ENCODE measurements around the gene FAM13A. TPM values are rescaled to one million over a fixed set of nuclear protein-coding genes. Genes with fewer than 3 reads are reported as not detected.
"Not testable (repeated sequence)": the region's sequence is repeated elsewhere in the genome, so short reads cannot be mapped to it uniquely, and the experiment has no call there.

The FAM13A gene
- total and polyA plus RNA-seq, 2 donors (not counting 3 experiments of a cell fraction or from before 2014, with no cell fraction given) = 3.3 to 10.5 TPM

DNA sequence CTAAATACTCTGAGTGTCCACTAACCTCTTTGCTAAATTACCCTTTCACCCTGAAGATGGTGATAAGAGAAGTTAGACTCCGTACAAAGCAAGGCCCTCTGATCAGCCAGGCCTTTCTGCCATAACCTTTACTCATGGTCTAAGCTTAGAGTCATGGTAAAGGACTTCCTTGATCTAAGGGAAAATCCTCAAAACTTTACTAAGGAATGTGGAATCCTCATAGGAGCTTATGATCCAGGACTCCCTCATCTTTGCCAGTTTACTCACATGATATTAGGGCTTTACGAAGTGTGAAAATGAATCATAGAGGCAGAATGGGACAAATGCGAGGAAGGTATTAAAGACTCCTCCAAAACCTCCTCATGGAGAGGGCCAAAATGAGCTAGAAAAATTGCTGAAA is 7.9 kb upstream of the FAM13A start:
- Histone ChIP-seq H3K79me2 (ENCODE audit: control insufficient read depth, insufficient read depth, low read length) (no peaks in the 10 kb centered on the region), H3K4me2 (ENCODE audit: insufficient read depth, low read length) (no peak overlapping the region), H3K9me1 (replicated peaks; ENCODE audit: control insufficient read depth, extremely low read depth, insufficient read depth, low read length) (no peaks in the 10 kb centered on the region), H3K36me3 (ENCODE audit: control insufficient read depth in 2 of 2, extremely low read depth in 1 of 2, insufficient read depth in 2 of 2, low read length in 2 of 2) (no peaks in the 10 kb centered on the region), H3K9me3 (replicated peaks; ENCODE audit: control insufficient read depth, insufficient read depth, low read length) (no peaks in the 10 kb centered on the region), H3K27ac (ENCODE audit: insufficient read depth, low read depth, low read length) (no peak overlapping the region), H2AFZ (ENCODE audit: low read depth, low read length) (no peak overlapping the region), H3K4me3 (replicated peaks in 1 of 3; ENCODE audit: insufficient read depth in 1 of 3, low read depth in 1 of 3, low read length in 3 of 3) (no peak overlapping the region), H3K27me3 (ENCODE audit: control insufficient read depth in 2 of 2, insufficient read depth in 2 of 2, low read length in 2 of 2) (peaks cover 0 to 1% of the 10 kb centered on the region in 2 experiments), H3K9ac (replicated peaks; ENCODE audit: extremely low read depth, insufficient read depth, low read length) (no peak overlapping the region), H4K20me1 (replicated peaks; ENCODE audit: control insufficient read depth, extremely low read depth, insufficient read depth, low read length) (no peaks in the 10 kb centered on the region), H3K4me1 (ENCODE audit: control insufficient read depth, extremely low read depth, insufficient read depth, low read length) (no peaks in the 10 kb centered on the region)
- no TSS peak for BruUV-seq (replicated peaks)
- CTCF ChIA-PET = interaction anchor here (1.2 kb wide), 1 partner anchor 9 kb away, joined by 3 read pairs; no protein-coding TSS in a partner anchor
- intact Hi-C loops (cut with micrococcal nuclease) = no loop called here
- dilution Hi-C loops (cut with MboI; ENCODE audit: extremely low pct_ligation_motif_present, low sequenced_read_pairs) = no loop called here
- POLR2A ChIA-PET = no interaction called here
- TF ChIP-seq JUN (IDR thresholded peaks at IDR 0.05; ENCODE audit: borderline replicate concordance, insufficient read depth, insufficient read length, low read depth) = no peak
- TF ChIP-seq, protein P1, sequence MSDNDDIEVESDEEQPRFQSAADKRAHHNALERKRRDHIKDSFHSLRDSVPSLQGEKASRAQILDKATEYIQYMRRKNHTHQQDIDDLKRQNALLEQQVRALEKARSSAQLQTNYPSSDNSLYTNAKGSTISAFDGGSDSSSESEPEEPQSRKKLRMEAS (IDR thresholded peaks at IDR 0.05; ENCODE audit: insufficient read depth, insufficient read length) = no peak
- TF ChIP-seq, protein P2, sequence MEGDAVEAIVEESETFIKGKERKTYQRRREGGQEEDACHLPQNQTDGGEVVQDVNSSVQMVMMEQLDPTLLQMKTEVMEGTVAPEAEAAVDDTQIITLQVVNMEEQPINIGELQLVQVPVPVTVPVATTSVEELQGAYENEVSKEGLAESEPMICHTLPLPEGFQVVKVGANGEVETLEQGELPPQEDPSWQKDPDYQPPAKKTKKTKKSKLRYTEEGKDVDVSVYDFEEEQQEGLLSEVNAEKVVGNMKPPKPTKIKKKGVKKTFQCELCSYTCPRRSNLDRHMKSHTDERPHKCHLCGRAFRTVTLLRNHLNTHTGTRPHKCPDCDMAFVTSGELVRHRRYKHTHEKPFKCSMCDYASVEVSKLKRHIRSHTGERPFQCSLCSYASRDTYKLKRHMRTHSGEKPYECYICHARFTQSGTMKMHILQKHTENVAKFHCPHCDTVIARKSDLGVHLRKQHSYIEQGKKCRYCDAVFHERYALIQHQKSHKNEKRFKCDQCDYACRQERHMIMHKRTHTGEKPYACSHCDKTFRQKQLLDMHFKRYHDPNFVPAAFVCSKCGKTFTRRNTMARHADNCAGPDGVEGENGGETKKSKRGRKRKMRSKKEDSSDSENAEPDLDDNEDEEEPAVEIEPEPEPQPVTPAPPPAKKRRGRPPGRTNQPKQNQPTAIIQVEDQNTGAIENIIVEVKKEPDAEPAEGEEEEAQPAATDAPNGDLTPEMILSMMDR (IDR thresholded peaks at IDR 0.05; ENCODE audit: extremely low read depth in 1 of 2, insufficient read depth in 1 of 2, low read depth in 1 of 2, low read length in 2 of 2) = no peak
- no peak for TF ChIP-seq FOS (IDR thresholded peaks at IDR 0.05; ENCODE audit: borderline replicate concordance, insufficient read depth, low read length)
- TF ChIP-seq POLR2AphosphoS5 (IDR thresholded peaks at IDR 0.05; ENCODE audit: insufficient read depth, low read depth, low read length) = no peak
- no peak for TF ChIP-seq POLR2A (IDR thresholded peaks at IDR 0.05; ENCODE audit: low read depth, low read length)
- TF ChIP-seq GATA2 (IDR thresholded peaks at IDR 0.05; ENCODE audit: insufficient read depth, insufficient read length, low read depth, low read length) = no peak
- TF ChIP-seq EZH2 (IDR thresholded peaks at IDR 0.05; ENCODE audit: borderline replicate concordance, low read depth, low read length, severe bottlenecking) = no peak
- no peak for TF ChIP-seq MYC (IDR thresholded peaks at IDR 0.05; ENCODE audit: low read depth, low read length)
- FAIRE-seq = no peak
- DNase-seq (ENCODE audit: low read depth, low spot score) = no peak

DNA sequence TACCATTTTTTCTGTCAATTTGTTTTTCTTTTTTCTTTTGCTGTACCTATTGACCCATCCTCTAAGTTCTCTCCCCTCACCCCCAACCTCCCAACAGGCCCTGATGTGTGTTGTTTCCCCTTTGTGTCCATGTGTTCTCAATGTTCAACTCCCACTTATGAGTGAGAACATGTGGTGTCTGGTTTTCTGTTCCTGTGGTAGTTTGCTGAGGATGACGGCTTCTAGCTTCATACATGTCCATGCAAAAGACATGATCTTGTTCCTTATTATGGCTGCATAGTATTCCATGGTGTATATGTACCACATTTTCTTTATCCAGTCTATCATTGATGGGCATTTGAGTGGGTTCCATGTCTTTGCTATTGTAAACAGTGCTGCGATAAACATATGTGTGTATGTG is 859 bp upstream of the FAM13A start:
- Histone ChIP-seq H3K79me2 (ENCODE audit: control insufficient read depth, insufficient read depth, low read length) (peaks cover 22% of the 10 kb centered on the region), H3K4me1 (ENCODE audit: control insufficient read depth, extremely low read depth, insufficient read depth, low read length) (peaks cover 25% of the 10 kb centered on the region), H2AFZ (ENCODE audit: low read depth, low read length) (peak overlapping the region; percentile 3)
- H4K20me1 ChIP-seq (replicated peaks; ENCODE audit: control insufficient read depth, extremely low read depth, insufficient read depth, low read length); H3K9me3 ChIP-seq (replicated peaks; ENCODE audit: control insufficient read depth, insufficient read depth, low read length); H3K9me1 ChIP-seq (replicated peaks; ENCODE audit: control insufficient read depth, extremely low read depth, insufficient read depth, low read length); H3K27me3 ChIP-seq (ENCODE audit: control insufficient read depth in 2 of 2, insufficient read depth in 2 of 2, low read length in 2 of 2); dilution Hi-C loops (cut with MboI; ENCODE audit: extremely low pct_ligation_motif_present, low sequenced_read_pairs); H3K27ac ChIP-seq (ENCODE audit: insufficient read depth, low read depth, low read length); FAIRE-seq; DNase-seq (ENCODE audit: low read depth, low spot score); BruUV-seq (replicated peaks); H3K36me3 ChIP-seq (ENCODE audit: control insufficient read depth in 2 of 2, extremely low read depth in 1 of 2, insufficient read depth in 2 of 2, low read length in 2 of 2); POLR2A ChIA-PET; H3K9ac ChIP-seq (replicated peaks; ENCODE audit: extremely low read depth, insufficient read depth, low read length); H3K4me2 ChIP-seq (ENCODE audit: insufficient read depth, low read length); H3K4me3 ChIP-seq (replicated peaks in 1 of 3; ENCODE audit: insufficient read depth in 1 of 3, low read depth in 1 of 3, low read length in 3 of 3): not testable (repeated sequence)
- intact Hi-C loops (cut with micrococcal nuclease) = loop anchor here (2.0 kb wide), 1 partner anchor 53 kb away; the partner anchor contains the start of gene TIGD2
- CTCF ChIA-PET = interaction anchor here (1.5 kb wide), 1 partner anchor 8 kb away, joined by 3 read pairs; no protein-coding TSS in a partner anchor
